Neutrophil (primary cell): ENCODE measurements around the gene FES.

Experiments
- H3K27ac ChIP-seq: fragments of 200-600 bp; sonication (generic); 2 replicates; pipeline ENCODE4 v1.5.1; 2016; ENCODE audit warnings: mild to moderate bottlenecking, moderate library complexity
- H3K27me3 ChIP-seq: fragments of 200-600 bp; sonication (generic); 2 replicates; pipeline ENCODE4 v1.6.0; 2016; ENCODE audit warnings: mild to moderate bottlenecking
- H3K36me3 ChIP-seq: fragments of 200-600 bp; sonication (generic); 2 replicates; pipeline ENCODE4 v1.5.1; 2017
- H3K4me1 ChIP-seq, 2 experiments: fragments of 200-600 bp in 1 of 2; sonication (generic) in 1 of 2; 1 replicate in 1 of 2; 2 replicates in 1 of 2; pipeline versions ENCODE4 v1.5.1 to v1.6.1; 2013 to 2016; ENCODE audit warnings: low read depth in 1 of 2, low read length in 1 of 2, mild to moderate bottlenecking in 1 of 2, moderate library complexity in 1 of 2; ENCODE audit not compliant: control insufficient read depth in 1 of 2, insufficient read depth in 1 of 2
- H3K4me3 ChIP-seq, 2 experiments: fragments of 200-600 bp in 1 of 2; sonication (generic) in 1 of 2; 1 replicate in 1 of 2; 2 replicates in 1 of 2; pipeline ENCODE4 v1.5.1; 2013 to 2016; ENCODE audit warnings: low read depth in 1 of 2, low read length in 1 of 2, mild to moderate bottlenecking in 1 of 2, moderate library complexity in 1 of 2
- H3K9me3 ChIP-seq: fragments of 200-600 bp; sonication (generic); 2 replicates; pipeline ENCODE4 v1.5.1; 2016
- TF ChIP-seq, protein P1 (sequence below): fragments of 200-600 bp; sonication (generic); IDR thresholded peaks from 2 replicates; pipeline ENCODE4 v1.5.1; 2016; ENCODE audit warnings: antibody characterized with exemption

The FES gene

DNA sequence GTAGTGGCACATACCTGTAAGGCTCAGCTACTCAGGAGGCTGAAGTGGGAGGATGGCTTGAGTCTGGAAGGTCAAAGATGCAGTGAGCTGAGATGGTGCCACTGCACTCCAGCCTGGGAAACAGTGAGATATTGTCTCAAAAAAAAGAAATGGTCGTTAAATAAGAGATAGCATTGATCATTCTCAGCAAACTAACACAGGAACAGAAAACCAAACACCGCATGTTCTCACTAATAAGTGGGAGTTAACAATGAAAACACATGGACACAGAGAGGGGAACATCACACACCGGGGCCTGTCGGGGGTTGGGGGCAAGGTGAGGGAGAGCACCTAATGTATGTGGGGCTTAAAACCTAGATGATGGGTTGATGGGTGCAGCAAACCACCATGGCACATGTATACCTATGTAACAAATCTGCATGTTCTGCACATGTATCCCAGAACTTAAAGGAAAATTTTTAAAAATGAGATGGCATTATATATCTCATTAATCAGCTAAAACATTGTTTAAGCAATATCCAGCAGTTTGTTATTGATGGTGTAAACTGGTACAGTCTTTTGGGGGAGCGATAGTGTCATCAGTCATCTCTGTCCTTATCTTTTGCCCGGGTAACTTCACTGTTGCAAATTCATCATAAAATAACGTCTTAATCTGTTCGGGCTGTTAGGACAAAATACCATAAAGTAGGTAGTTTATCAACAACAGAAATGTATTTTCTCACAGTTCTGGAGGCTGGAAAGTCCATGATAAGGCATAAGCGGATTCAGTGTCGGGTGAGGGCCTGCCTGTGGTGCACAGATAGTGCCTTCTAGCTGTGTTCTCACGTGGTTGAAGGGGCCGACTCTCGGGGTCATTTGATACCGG lies 17.1 kb downstream of the FES start:
- peak overlapping the region; percentile 77 to 91 for H3K4me3 ChIP-seq
- TF ChIP-seq, protein P1, sequence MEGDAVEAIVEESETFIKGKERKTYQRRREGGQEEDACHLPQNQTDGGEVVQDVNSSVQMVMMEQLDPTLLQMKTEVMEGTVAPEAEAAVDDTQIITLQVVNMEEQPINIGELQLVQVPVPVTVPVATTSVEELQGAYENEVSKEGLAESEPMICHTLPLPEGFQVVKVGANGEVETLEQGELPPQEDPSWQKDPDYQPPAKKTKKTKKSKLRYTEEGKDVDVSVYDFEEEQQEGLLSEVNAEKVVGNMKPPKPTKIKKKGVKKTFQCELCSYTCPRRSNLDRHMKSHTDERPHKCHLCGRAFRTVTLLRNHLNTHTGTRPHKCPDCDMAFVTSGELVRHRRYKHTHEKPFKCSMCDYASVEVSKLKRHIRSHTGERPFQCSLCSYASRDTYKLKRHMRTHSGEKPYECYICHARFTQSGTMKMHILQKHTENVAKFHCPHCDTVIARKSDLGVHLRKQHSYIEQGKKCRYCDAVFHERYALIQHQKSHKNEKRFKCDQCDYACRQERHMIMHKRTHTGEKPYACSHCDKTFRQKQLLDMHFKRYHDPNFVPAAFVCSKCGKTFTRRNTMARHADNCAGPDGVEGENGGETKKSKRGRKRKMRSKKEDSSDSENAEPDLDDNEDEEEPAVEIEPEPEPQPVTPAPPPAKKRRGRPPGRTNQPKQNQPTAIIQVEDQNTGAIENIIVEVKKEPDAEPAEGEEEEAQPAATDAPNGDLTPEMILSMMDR, result no peak
- peaks cover 20 to 28% of the 10 kb centered on the region in 2 experiments for H3K4me1 ChIP-seq

DNA sequence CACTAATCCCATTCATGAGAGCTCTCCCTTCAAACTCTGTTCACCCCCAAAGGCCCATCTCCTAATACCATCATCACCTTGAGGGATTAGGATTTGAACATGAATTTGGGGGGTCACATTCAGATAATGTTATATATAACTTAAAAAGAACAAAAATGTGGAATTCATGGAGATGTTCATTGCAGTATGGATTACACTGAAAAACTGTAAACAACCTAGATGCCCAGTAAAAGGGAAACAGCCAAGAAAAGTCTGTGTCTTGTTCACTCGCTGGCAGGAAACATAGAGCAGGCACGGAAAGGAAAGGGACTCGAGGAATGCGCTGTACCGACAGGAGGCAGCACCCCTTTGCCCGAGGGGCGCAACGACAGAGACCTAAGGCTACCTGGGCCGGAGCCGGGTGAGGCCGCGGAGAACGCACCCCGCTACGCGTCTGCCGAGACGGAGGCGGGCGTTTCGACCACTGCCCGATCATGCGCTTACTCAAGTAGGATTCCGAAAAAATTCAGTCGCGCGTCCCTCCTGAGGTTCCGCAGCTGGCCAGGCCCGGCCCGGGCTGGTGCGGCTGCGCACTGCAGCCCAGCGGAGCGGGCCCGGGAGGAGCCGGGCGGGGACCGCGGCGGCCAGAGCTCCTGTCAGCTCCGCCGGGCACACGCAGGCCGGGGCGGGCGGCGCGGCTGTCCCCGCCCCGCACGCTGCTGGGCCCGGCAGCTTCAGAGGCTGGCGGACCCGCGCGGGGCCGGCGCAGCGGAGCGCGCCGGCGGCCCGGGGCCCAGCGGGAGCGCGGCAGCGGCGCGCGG lies 17.9 kb downstream of the FES start:
- Histone ChIP-seq H3K27me3 (no peaks in the 10 kb centered on the region), H3K4me3 (peak overlapping the region; percentile 77 to 91), H3K27ac (peak overlapping the region; percentile 95), H3K36me3 (peaks cover 35% of the 10 kb centered on the region), H3K4me1 (peaks cover 20 to 28% of the 10 kb centered on the region in 2 experiments), H3K9me3 (no peaks in the 10 kb centered on the region)
- TF ChIP-seq, protein P1, result peak; percentile 69

More for the DNA sequence above, 17.1 kb downstream of the FES start:
- H3K27me3 ChIP-seq, result no peaks in the 10 kb centered on the region
- H3K9me3 ChIP-seq, result no peaks in the 10 kb centered on the region
- peak overlapping the region; percentile 95 for H3K27ac ChIP-seq
- H3K36me3 ChIP-seq, result peaks cover 33% of the 10 kb centered on the region

DNA sequence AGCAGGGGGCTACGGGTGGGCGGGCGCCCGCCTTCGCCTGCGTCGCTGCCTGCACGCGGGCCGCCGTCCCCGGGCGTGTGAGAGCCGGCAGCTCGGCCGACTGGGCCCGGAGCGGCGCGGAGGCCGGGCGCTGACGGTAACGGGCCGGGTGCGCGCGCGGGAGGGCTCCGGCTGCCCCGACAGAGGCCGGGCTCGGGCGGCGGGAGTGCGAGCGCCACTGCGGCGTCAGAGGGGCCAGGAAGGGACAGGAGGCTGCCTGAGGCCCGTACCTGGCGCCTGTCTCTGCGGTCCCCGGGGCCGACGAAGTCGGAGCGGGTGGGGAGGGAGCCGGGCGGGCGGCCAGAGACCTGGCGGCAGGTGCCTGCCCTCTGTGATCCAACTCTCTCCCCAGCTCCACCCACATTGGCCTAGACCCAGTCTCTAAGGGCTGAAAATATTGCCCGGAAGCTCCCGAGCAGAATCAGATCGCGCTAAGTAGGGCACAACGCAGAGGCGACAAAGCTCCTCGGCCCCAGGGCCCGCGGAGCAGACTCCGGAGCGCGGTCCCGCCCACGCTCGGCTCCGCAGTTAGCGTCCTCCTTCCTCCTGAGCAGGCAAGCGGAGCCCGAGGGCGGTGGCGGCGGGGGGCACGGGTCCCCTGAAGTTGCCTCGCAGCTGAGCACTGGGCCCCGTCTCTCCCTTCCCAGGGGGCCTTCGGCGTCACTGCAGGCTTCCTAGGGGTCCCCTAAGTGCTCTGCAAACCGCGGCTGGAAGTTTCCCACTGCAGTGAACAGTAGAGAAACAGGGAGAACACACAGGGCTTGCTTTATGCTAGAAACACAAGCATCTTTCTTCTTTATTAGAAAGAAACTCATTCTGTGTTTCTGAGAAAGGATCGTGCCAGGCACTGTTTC lies 18.8 kb downstream of the FES start, which contains the start of gene MAN2A2:
Gene MAN2A2, plus strand, starts transcription at position 463 of the 893 bp plus-strand sequence. CDS start 906 bp downstream, outside the sequence.
- H3K9me3 ChIP-seq, result no peaks in the 10 kb centered on the region
- peak within 1 kb of the TSS; percentile 95 for H3K27ac ChIP-seq
- no peaks in the 10 kb centered on the region for H3K27me3 ChIP-seq
- peaks cover 35% of the 10 kb centered on the region for H3K36me3 ChIP-seq
- H3K4me1 ChIP-seq, result peaks cover 20 to 28% of the 10 kb centered on the region in 2 experiments
- H3K4me3 ChIP-seq, result peak within 1 kb of the TSS; percentile 88 to 91
- TF ChIP-seq, protein P1, result peak; percentile 6

DNA sequence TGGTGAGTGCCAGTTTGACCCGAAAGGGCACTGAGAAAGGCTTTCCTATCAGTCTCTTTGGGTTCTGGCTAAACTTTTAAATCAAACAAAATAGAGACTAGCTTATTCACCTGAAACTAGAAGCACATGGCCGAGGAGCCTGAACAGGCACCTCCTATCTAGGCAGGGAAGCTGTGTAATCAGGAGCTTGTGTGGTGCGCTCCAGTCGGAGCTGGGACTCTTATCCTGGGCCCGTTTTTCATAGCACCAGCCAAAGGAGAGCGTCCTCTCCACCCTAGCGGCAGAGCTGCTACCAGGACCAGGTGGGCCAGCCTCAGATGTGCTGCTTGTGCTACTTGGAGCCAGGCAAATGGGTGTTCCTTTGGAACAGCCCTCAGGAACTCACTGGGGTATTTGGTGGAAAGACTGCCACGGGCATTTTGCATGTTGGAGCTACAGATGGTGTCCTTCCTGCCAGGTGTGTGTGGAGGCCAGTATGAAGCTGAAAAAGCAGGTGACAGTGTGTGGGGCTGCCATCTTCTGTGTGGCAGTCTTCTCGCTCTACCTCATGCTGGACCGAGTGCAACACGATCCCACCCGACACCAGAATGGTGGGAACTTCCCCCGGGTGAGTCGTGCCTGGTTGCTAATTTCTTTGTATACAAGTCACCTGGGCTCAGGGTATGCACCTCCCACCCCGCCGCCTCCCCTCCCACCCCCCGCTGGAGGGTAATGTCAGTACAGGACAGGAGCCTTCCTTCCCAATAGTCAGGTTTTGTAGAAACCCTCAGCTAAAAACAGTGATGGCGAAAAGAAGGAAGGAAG lies 19.6 kb downstream of the FES start:
- TF ChIP-seq, protein P1, result no peak
- Histone ChIP-seq H3K4me3 (peak overlapping the region; percentile 88 to 91), H3K27ac (peak overlapping the region; percentile 95), H3K36me3 (peaks cover 42% of the 10 kb centered on the region), H3K4me1 (peaks cover 20 to 28% of the 10 kb centered on the region in 2 experiments), H3K27me3 (no peaks in the 10 kb centered on the region), H3K9me3 (no peaks in the 10 kb centered on the region)
